Fibroblast of skin of back (primary cell): ENCODE measurements around the gene CPZ.
"Not testable (repeated sequence)": the region's sequence is repeated elsewhere in the genome, so short reads cannot be mapped to it uniquely, and the experiment has no call there.

ENCODE experiments used
- DNase-seq: peaks from one replicate; pipeline ENCODE4 v3.0.0-alpha.2; 2013

Gene CPZ

DNA sequence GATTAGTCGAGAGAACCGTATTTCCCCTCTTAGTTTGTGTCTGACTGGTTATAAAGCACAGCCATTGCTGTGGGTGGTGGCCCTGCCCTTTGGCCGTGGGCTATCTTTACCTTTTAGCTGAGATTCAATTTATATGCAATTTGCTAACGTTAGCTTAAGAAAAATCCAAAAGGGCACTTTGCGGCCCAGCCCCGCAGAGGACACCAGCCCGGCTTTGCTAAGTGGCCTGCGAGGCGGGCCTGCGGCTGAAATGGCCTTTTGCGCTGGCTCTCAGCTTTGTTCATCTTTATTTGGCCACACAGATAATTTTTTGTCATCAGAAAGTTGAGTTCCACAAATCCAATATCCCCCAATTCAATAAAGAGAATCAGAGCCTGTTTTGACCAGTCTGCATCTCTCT, 48.3 kb downstream of the CPZ start:
- no peak for DNase-seq

GRCh38 chr4:8641256-8641655, 48.7 kb downstream of the CPZ start:
- no peak for DNase-seq

DNA sequence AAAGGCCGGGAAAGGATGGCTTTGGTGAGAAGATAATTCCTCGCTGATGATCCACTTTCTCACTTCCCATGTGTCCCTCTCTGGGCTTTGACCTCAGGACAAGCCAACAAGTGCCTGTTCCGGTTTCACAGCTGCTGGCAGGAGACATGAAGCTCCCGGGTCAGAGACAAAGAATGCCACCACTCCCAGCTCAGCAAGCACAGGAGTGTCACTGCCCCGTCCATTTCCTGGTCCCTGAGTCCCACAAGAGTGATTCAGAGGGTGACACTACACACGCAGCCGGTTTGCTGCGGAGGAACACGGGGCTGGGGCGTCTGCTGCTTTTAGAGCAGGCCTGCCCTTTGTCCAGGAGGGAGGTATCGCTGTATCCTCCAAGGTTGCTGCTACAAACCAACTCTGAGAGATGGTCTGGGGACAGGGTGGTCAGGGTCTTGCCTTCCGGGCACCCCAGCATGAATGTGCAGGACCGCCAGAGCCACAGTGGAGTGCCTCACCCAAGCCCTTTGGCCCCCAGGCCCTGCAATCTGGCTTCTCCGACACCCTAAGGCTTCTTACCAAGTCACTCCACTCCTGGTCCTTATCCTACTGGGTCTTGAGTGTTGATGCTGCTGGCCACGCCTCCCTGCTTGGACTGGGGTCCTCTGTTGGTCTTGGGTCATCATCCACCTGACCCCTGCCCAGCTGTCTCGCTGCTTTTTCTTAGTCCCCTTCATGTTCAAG, 49.5 kb downstream of the CPZ start:
- peak; percentile 4 for DNase-seq

- DNase-seq = no peak
These were observed 50.2 kb downstream of the CPZ start for GRCh38 chr4:8642651-8643321.

GRCh38 chr4:8643441-8643840, 50.9 kb downstream of the CPZ start:
- DNase-seq = no peak

DNA sequence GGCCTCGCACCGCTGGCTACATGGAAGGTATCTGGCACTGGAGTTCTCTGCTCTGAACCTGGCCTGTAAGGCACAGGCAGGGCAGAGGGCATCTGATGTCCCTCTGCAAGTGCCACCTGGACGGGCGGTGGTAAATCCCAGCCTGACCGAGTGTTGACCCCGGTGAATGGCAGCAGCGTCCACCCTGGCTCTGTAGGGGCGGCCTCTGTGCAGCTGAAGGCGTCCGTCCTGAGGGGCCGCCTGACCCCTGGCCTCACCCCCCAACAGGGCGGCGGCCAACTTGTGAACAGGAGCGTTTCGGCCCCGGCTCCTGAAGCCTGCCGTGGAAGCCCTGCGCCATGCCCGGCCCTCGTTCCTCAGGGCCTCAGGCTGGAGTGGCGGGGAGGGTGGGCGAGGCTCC, 51.4 kb downstream of the CPZ start:
- no peak for DNase-seq

DNA sequence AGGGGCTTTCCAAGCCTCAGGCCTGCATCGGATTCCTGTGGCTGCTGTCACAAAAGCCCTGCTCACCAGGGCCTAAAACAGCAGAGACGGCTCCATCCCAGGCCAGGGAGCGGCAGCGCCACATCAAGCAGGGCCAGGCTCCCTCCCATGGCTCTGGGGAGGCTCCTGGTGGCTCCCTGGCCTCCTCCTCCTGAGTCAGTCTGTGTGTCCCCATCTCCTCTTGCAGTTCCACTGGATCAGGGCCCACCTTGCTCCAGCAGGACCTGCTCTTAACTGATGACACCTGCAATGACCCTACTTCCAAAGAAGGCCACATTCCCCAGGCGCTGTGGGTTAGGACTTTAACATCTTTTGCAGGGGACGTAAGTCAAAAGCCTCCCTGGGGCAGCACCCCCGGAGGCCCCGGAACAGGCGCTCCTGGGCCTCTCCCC, 51.9 kb downstream of the CPZ start:
- DNase-seq = no peak

DNA sequence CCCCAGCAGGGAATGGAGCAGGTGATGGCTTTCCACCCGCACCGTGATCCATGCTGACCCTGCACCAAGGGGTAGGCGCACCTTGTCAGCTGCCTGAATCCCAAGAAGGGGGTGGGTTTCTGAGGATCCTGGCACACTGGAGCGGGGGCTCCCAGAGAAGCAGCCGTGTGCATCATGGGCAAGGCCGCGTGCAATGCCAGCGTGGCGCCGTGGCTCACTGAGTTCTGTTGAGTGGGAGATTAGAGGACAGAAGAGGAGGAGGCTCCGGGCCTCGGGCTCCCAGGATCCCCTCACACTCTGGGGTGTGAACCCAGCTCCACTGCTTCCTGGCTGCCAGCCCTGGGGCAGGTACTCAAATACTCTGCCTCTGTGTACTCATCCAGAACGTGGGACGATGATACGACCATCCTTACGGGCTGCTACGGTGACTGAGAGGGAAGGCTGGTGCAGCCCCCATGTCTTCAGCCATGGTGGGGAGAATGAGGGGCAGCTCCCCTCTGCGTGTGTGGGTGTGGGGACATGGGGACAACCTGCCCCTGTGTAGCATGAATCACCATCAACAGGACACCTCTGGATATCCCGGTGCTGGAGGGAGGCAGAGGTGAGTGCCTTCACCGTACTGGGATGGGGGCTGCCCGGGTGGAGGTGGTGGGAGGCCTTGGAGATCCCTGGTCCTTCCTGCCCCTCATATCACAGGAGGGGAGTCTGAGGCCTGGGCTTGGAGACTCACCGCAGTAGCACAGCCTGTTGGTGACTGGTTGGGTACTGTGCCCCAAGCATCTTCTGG, 52.6 kb downstream of the CPZ start:
- no peak for DNase-seq

DNA sequence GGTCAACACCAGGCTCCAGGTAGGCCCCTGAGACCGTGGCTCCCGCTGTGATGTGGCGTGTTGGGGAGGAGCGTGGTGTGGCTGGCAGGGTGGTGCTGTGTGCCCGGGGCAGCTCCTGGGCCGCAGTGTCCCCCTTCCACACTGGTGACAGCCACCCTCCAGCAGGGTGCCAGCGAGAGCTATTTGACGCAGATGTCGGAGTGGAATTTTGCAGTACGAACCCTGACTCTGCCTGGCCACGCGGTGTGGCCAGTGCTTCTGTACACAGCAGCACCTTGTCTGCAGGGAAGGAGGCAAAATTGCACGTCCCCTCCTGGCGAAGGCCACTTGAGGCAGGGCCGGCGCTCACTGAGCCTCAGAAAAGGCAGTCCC, 53.2 kb downstream of the CPZ start:
- DNase-seq = no peak

DNA sequence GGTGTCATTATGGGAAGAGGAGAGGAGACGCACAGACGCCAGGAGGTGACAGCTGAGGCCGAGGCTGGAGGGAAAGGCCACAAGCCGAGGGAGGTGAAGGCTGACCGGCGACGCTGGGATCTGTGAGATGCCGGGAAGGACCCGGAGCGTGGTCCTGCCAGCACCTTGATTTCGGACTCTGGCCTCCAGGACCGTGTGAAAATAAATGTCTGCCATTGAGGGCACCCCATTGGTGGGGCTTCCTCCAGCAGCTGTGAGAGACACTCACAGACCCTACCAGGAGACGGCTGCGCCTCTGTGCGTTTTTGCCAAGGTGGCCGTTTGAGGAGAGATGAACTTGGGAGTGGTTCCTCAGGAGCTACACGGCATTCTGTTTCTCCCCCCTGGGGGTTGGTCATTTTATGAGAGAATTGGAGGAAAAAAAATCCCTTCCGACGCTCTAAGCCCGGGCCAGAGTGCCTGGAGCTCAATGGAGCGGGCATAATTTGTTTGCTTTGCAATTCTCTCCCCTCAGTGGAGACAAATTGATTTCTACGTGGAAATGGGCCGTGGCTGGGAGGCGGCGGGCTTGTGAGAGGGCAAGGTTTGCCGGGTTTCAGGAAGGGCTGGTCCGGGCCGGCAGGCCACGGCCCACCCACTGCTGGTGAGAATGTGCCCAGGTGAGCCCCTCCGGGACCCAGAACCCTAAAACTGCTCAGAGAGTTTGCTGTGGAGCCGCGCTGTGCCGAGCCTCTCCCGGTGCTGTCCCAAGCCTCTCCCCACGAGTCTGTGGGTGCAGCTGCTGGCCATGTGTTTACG, 53.9 kb downstream of the CPZ start:
- DNase-seq = no peak

- no peak for DNase-seq
These were observed 54.6 kb downstream of the CPZ start for GRCh38 chr4:8647094-8647570.

GRCh38 chr4:8647626-8648025, 55.1 kb downstream of the CPZ start:
- no peak for DNase-seq

- no peak for DNase-seq
These were observed 55.7 kb downstream of the CPZ start for GRCh38 chr4:8648296-8648695.

GRCh38 chr4:8648816-8649630, 56.5 kb downstream of the CPZ start:
- DNase-seq = no peak

DNA sequence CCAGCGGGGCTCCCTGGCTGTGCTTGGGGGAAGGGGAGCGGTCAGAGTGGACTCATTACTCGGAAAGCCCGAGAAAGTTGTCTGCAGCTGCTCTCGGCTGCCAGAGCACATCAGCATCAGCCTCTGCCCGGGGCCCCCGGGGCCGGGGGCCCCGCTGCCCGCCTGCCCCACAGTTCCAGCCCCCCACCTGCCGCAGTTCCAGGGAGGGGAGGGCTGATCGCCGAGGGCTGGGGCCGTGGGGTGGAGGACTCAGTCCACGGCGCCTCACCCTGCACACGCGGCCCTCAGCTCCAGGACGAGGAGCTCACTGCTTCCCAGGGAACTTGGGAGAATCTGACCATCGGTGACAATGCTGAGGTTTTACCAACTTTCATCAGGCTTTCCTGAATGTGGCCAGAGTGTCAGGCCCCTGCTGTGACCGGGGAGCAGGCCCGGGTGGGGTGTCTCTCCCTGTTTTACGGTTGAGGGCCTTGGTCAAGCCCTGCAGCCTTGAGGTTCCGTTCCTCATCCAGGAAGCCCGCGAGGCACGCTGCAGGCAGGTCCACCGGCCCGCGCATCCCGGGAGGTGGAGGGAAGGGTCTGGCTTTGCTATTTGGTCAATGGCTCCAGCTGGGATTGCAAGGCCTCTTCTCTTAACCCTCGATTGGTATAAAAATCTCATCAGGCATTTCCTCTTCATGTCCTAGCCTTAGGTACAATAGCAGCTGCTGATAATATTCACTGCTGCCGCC, 57.2 kb downstream of the CPZ start:
- no peak for DNase-seq

DNA sequence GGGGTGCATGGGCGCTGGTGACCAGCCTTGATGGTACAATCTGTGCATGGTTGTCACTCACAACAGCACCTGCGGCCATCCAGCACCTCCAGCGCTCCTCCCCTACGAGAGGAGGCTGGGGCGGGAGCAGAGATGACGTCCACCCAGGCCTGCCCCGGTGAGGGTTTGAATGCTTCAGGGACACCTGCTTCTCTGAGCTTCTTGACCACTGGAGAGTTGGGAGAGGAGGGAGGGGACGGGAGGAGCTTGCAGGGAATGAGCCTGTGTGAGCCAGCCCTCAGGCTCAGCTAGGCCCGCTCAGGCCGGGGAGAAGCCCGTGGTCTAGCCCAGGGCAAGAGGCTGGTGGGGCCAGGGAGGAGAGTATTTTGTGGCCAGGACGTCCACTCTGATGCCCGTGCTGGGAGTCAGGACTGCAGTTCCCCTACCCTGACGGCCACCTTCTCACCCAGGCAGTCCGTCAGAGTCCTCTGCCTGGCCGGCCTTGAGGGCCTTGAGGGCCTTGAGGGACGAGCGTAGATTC, 59.2 kb downstream of the CPZ start:
- no peak for DNase-seq

- DNase-seq = no peak
These were observed 59.9 kb downstream of the CPZ start for GRCh38 chr4:8652181-8653078.

- no peak for DNase-seq
These were observed 60.9 kb downstream of the CPZ start for GRCh38 chr4:8653326-8654000.

DNA sequence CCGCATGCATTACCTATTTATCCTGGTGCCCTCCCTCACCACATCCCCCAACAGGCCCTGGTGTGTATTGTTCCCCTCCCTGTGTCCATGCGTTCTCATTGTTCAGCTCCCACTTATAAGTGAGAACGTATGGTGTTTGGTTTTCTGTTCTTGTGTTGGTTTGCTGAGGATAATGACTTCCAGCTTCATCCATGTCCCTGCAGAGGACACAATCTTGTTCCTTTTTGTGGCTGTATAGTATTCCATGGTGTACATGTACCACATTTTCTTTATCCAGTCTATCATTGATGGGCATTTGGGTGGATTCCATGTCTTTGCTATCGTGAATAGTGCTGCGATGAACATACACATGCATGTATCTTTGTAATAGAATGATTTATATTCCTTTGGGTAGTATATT, 61.6 kb downstream of the CPZ start:
- not testable (repeated sequence) for DNase-seq
